ENCODE data around the gene INSL3. TPM values are rescaled to one million over a fixed set of nuclear protein-coding genes. Genes with fewer than 3 reads are reported as not detected.

INSL3 gene
- total RNA-seq, result 1 to 10 TPM; 7.6 to 8.3 TPM

DNA sequence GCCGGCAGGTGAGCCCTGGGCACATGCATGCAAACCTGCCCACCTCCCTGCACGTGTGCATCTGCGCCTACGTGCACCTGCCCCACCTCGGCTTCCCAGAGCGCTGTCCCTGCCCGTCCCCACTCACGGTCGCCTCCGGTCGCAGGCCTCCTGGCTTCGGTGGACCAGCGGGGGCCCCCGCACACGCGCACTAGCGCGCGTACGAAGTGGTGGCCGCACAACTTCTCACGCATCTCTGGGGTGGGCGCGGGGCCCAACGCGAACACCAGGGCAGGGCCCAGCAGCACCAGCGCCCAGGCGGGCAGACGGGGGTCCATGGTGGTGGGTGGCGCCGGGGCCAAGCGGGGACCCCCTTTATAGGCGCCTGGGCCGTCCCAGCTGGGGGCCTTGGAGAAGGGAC, at the start of gene INSL3:
INSL3 (minus strand) TSS at position 330 of the 400 bp plus-strand sequence; CDS start at position 317, 13 bp downstream.
- Mint-ChIP-seq H3K36me3 (ENCODE audit: low read depth) (peaks cover 30% of the 10 kb centered on the region), H3K27ac (no peak within 1 kb of the TSS), H3K9me3 (no peaks in the 10 kb centered on the region), H3K4me1 (no peaks in the 10 kb centered on the region), H3K4me3 (no peak within 1 kb of the TSS), H3K27me3 (no peaks in the 10 kb centered on the region)
- ATAC-seq (replicated peaks), result no peak

GRCh38 chr19:17869114-17869608, 47.8 kb upstream of the INSL3 start:
- Mint-ChIP-seq H3K27me3 (no peaks in the 10 kb centered on the region), H3K27ac (no peak overlapping the region), H3K4me3 (no peak overlapping the region), H3K36me3 (ENCODE audit: low read depth) (peaks cover 17% of the 10 kb centered on the region), H3K4me1 (no peaks in the 10 kb centered on the region), H3K9me3 (no peaks in the 10 kb centered on the region)
- no peak for ATAC-seq (replicated peaks)

- no peak overlapping the region for H3K4me3 Mint-ChIP-seq
- no peaks in the 10 kb centered on the region for H3K9me3 Mint-ChIP-seq
- no peak for ATAC-seq (replicated peaks)
- H3K27me3 Mint-ChIP-seq, result no peaks in the 10 kb centered on the region
- no peak overlapping the region for H3K27ac Mint-ChIP-seq
- peaks cover 22% of the 10 kb centered on the region for H3K36me3 Mint-ChIP-seq (ENCODE audit: low read depth)
- no peaks in the 10 kb centered on the region for H3K4me1 Mint-ChIP-seq
Measured at GRCh38 chr19:17868669-17869068, 47.4 kb upstream of the INSL3 start.

GRCh38 chr19:17866964-17867486, 45.7 kb upstream of the INSL3 start:
- no peak overlapping the region for H3K4me3 Mint-ChIP-seq
- no peaks in the 10 kb centered on the region for H3K27me3 Mint-ChIP-seq
- H3K9me3 Mint-ChIP-seq, result no peaks in the 10 kb centered on the region
- peaks cover 38% of the 10 kb centered on the region for H3K36me3 Mint-ChIP-seq (ENCODE audit: low read depth)
- no peak overlapping the region for H3K27ac Mint-ChIP-seq
- H3K4me1 Mint-ChIP-seq, result no peaks in the 10 kb centered on the region
- no peak for ATAC-seq (replicated peaks)

DNA sequence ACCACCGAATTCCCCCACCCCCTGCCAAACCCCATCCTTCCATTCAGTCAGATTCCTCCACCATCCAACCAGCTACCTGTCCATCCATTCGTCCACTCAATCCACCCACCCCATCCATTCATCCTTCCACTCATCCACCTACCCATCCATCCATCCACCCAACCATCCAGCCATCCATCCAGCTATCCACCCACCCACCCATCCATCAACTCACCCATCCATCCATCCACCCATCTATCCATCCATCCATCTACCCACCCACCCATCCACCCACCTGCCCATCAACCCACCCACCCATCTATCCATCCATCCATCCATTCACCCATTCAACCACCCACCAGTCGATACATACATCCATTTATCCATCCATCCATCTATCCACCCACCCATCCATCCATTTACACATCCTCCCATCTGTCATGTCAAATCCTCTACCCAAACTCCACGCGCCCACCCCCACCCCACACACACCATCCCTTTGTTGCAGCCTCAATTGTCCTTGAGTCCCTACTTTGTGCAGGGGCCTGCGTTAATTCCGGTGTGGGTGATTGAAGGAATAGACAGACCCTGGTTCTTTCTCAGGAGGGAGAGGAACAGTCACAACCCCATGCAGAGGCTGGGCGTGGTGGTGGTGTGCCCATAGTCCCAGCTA, 45.1 kb upstream of the INSL3 start:
- no peaks in the 10 kb centered on the region for H3K9me3 Mint-ChIP-seq
- H3K27ac Mint-ChIP-seq, result no peak overlapping the region
- peaks cover 44% of the 10 kb centered on the region for H3K36me3 Mint-ChIP-seq (ENCODE audit: low read depth)
- peaks cover 2% of the 10 kb centered on the region for H3K4me1 Mint-ChIP-seq
- no peak for ATAC-seq (replicated peaks)
- H3K4me3 Mint-ChIP-seq, result no peak overlapping the region
- no peaks in the 10 kb centered on the region for H3K27me3 Mint-ChIP-seq

DNA sequence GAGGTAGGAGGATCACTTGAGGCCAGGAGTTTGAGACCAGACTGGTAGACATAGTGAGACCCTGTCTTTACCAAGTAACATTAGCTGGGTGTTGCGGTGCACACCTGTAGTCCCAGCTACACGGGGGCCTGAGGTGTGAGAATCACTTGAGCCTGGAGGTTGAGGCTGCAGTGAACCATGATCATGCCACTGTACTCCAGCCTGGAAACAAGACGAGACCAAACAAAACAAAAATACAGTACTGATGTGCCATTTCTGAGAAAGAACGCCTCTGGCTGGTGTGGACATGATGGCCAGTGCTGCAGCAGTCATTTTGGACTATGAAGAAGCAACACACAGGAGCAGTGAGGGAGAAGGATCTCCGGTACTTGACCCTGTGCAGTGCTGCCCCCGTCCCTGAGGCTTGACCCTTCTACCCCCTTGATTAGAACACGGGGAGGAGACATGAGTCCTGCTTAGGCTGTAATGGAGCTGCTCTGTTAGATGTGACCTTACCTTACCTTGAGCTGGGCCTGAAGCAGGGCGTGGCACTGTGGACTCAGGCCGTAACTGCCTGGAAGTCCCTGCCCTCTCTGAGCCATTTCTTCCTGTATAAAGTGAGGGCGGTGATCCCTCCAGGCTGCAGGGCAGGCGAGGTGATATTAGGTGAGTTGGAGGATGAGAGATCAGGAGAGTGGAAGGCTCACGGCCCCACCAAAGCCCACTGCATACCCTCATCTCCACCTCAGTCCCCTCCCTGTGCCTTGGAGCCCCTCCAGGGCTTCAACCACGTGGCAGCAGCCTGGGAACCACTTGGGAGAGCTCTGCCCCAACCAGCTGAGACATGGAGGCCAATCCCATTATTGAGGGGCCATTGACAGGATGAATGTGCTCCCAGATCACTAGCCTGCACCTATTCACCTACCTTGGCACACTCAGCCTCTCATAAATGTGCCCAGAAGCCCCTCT, 44.3 kb upstream of the INSL3 start:
- peak; percentile 8 for ATAC-seq (replicated peaks)

GRCh38 chr19:17863520-17864182, 42.3 kb upstream of the INSL3 start:
- no peaks in the 10 kb centered on the region for H3K9me3 Mint-ChIP-seq
- H3K4me1 Mint-ChIP-seq, result peaks cover 16% of the 10 kb centered on the region
- H3K4me3 Mint-ChIP-seq, result peak overlapping the region; percentile 23
- peaks cover 61% of the 10 kb centered on the region for H3K36me3 Mint-ChIP-seq (ENCODE audit: low read depth)
- H3K27me3 Mint-ChIP-seq, result no peaks in the 10 kb centered on the region
- no peak for ATAC-seq (replicated peaks)
- H3K27ac Mint-ChIP-seq, result peak overlapping the region; percentile 67

More for the DNA sequence above, 44.3 kb upstream of the INSL3 start:
- no peaks in the 10 kb centered on the region for H3K9me3 Mint-ChIP-seq
- no peaks in the 10 kb centered on the region for H3K27me3 Mint-ChIP-seq
- H3K4me1 Mint-ChIP-seq, result peaks cover 8% of the 10 kb centered on the region
- peaks cover 48% of the 10 kb centered on the region for H3K36me3 Mint-ChIP-seq (ENCODE audit: low read depth)
- H3K4me3 Mint-ChIP-seq, result no peak overlapping the region
- peak overlapping the region; percentile 70 for H3K27ac Mint-ChIP-seq

DNA sequence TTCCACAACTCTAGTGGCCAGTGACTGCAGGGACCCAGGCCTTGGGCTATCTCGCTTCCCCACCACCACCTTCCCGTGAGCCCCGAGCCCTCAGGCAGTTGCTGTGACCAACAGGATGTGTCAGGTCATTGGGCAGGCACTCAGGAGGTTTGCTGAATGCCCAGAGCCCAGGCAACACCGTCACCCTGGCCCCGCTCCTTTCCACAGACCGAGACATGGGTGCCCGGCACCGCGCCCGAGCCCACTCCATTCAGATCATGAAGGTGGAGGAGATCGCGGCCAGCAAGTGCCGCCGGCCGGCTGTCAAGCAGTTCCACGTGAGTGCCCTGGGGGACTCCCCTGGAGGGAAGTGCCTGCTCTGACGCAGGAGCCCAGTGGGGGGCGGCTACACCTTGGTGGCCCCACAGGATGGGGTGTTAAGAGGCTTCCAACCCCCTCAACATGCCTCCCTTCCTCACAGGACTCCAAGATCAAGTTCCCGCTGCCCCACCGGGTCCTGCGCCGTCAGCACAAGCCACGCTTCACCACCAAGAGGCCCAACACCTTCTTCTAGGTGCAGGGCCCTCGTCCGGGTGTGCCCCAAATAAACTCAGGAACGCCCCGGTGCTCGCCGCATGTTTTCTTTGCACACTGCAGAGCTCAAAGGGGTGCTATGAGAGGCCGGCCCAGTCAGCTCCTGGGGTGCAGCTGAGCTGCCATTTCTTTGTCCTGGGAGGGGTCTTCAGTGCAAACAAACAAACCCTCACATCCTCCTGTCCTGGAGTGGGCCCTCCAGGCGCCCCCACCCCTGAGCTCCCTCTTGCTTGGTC, 41.6 kb upstream of the INSL3 start:
- H3K9me3 Mint-ChIP-seq, result no peaks in the 10 kb centered on the region
- peaks cover 16% of the 10 kb centered on the region for H3K4me1 Mint-ChIP-seq
- peak overlapping the region; percentile 68 for H3K27ac Mint-ChIP-seq
- H3K27me3 Mint-ChIP-seq, result no peaks in the 10 kb centered on the region
- no peak for ATAC-seq (replicated peaks)
- peaks cover 61% of the 10 kb centered on the region for H3K36me3 Mint-ChIP-seq (ENCODE audit: low read depth)
- H3K4me3 Mint-ChIP-seq, result peak overlapping the region; percentile 96

GRCh38 chr19:17861542-17862402, 40.5 kb upstream of the INSL3 start:
- Mint-ChIP-seq H3K27me3 (no peaks in the 10 kb centered on the region), H3K9me3 (no peaks in the 10 kb centered on the region), H3K4me3 (peak overlapping the region; percentile 96), H3K4me1 (peaks cover 16% of the 10 kb centered on the region), H3K27ac (peak overlapping the region; percentile 99), H3K36me3 (ENCODE audit: low read depth) (peaks cover 61% of the 10 kb centered on the region)
- ATAC-seq (replicated peaks), result no peak

- peaks cover 61% of the 10 kb centered on the region for H3K36me3 Mint-ChIP-seq (ENCODE audit: low read depth)
- H3K27me3 Mint-ChIP-seq, result no peaks in the 10 kb centered on the region
Measured at GRCh38 chr19:17860993-17861360, 39.7 kb upstream of the INSL3 start.

GRCh38 chr19:17860331-17860992, 39.1 kb upstream of the INSL3 start:
- Mint-ChIP-seq H3K27me3 (no peaks in the 10 kb centered on the region), H3K4me3 (peak overlapping the region; percentile 96), H3K4me1 (peaks cover 19% of the 10 kb centered on the region), H3K27ac (peak overlapping the region; percentile 99), H3K36me3 (ENCODE audit: low read depth) (peaks cover 61% of the 10 kb centered on the region), H3K9me3 (no peaks in the 10 kb centered on the region)
- no peak for ATAC-seq (replicated peaks)

More at GRCh38 chr19:17860993-17861360, 39.7 kb upstream of the INSL3 start:
- H3K4me3 Mint-ChIP-seq, result peak overlapping the region; percentile 96
- peak overlapping the region; percentile 99 for H3K27ac Mint-ChIP-seq
- H3K9me3 Mint-ChIP-seq, result no peaks in the 10 kb centered on the region
- peaks cover 16% of the 10 kb centered on the region for H3K4me1 Mint-ChIP-seq
- ATAC-seq (replicated peaks), result no peak

- ATAC-seq (replicated peaks), result peak; percentile 98
- Mint-ChIP-seq H3K4me3 (peak within 1 kb of the TSS; percentile 96), H3K4me1 (peaks cover 22% of the 10 kb centered on the region), H3K36me3 (ENCODE audit: low read depth) (peaks cover 54% of the 10 kb centered on the region), H3K27me3 (no peaks in the 10 kb centered on the region), H3K9me3 (no peaks in the 10 kb centered on the region), H3K27ac (peak within 1 kb of the TSS; percentile 99)
Measured at GRCh38 chr19:17859533-17860330, 38.4 kb upstream of the INSL3 start, which contains the start of gene RPL18A. TSS of gene RPL18A (plus strand) at chr19:17859910. CDS start at chr19:17859957, 47 bp downstream.

All from activated T-helper 17 cell treated with anti-CD3 and anti-CD28 coated beads, Interleukin-2, amount 50 U/mL, for 72 hours (primary cell).